ENCODE results near the gene STARD7.

- no peak for TF ChIP-seq CTCF (optimal IDR thresholded peaks at IDR 0.05 in 1 of 3, IDR thresholded peaks at IDR 0.05 in 1 of 3, conservative IDR thresholded peaks at IDR 0.05 in 1 of 3; ENCODE audit: extremely low read depth in 1 of 3, insufficient read depth in 2 of 3, low read length in 3 of 3)
- TF ChIP-seq EZH2 (IDR thresholded peaks at IDR 0.05; ENCODE audit: low read length): no peak
These were observed 67.5 kb downstream of the STARD7 start for GRCh38 chr2:96140941-96141623.
